T-cell (primary cell): ENCODE data around the gene ABCA10. TPM values are rescaled to one million over a fixed set of nuclear protein-coding genes. Genes with fewer than 3 reads are reported as not detected.

ENCODE experiments used
- ATAC-seq, 4 experiments: fragments of 200-7000 bp in 3 of 4; fragments of 150-1000 bp in 1 of 4; cut with Tn5 transposase; replicated peaks in 1 of 4; 1 replicate in 3 of 4; 2 replicates in 1 of 4; pipeline ENCODE4 v1.10.0; 2021; ENCODE audit warnings: moderate library complexity in 3 of 4, mild to moderate bottlenecking in 2 of 4, moderate number of reproducible peaks in 1 of 4
- CTCF ChIA-PET, 2 donors: fragments of 300-600 bp; sonication (Branson Sonifier 250); formaldehyde crosslinking; loops; one replicate each; lab custom pipeline; 2022; ENCODE audit warnings: antibody characterized with exemption in 2 of 2; lab: Charles Lee
- POLR2A ChIA-PET, 2 donors: fragments of 300-600 bp; sonication (Branson Sonifier 250); formaldehyde crosslinking; loops; one replicate each; lab custom pipeline; 2022; ENCODE audit warnings: antibody characterized with exemption in 2 of 2; lab: Charles Lee
- DNase-seq, 35 experiments: peaks; one replicate each; pipeline versions ENCODE4 v3.0.0 to v3.0.0-alpha.2; 2013 to 2023
- H3K27ac ChIP-seq: one replicate; pipeline ENCODE4 v1.5.1; 2013; ENCODE audit warnings: low read length
- H3K27me3 ChIP-seq, 2 experiments: replicated peaks in 1 of 2; 1 replicate in 1 of 2; 2 replicates in 1 of 2; pipeline versions ENCODE4 v1.6.1 to v1.7.0; 2013; ENCODE audit warnings: low read length in 1 of 2, mixed read lengths in 1 of 2; ENCODE audit not compliant: control insufficient read depth in 2 of 2, insufficient read depth in 2 of 2; ENCODE audit errors: extremely low read depth in 1 of 2
- H3K36me3 ChIP-seq, 2 donors: 1 replicate in 1 of 2; 2 replicates in 1 of 2; pipeline versions ENCODE4 v1.6.1 to v1.7.0; 2013; ENCODE audit warnings: low read length in 1 of 2; ENCODE audit not compliant: control insufficient read depth in 2 of 2, insufficient read depth in 1 of 2; ENCODE audit errors: extremely low read depth in 1 of 2
- H3K4me1 ChIP-seq, 2 experiments: 1 replicate in 1 of 2; 2 replicates in 1 of 2; pipeline versions ENCODE4 v1.6.1 to v1.7.0; 2013; ENCODE audit warnings: low read length in 2 of 2, mixed read lengths in 1 of 2; ENCODE audit not compliant: insufficient read depth in 2 of 2, control insufficient read depth in 1 of 2; ENCODE audit errors: extremely low read depth in 1 of 2
- H3K4me3 ChIP-seq, 2 donors: 1 replicate in 1 of 2; 2 replicates in 1 of 2; pipeline versions ENCODE4 v1.5.1 to v1.7.0; 2013; ENCODE audit warnings: mild to moderate bottlenecking in 2 of 2, low read length in 1 of 2, moderate library complexity in 1 of 2; ENCODE audit not compliant: control insufficient read depth in 1 of 2; ENCODE audit errors: extremely low read depth in 1 of 2
- H3K9me3 ChIP-seq: 2 replicates; pipeline ENCODE4 v1.7.0; 2013
- H3K27ac Mint-ChIP-seq, 2 donors: one replicate each; pipeline ENCODE4 v1.8.0; 2020 to 2021; ENCODE audit warnings: mild to moderate bottlenecking in 2 of 2, mixed read lengths in 2 of 2
- H3K27me3 Mint-ChIP-seq, 2 donors: one replicate each; pipeline ENCODE4 v1.8.0; 2021 to 2022; ENCODE audit warnings: mixed read lengths in 2 of 2
- H3K36me3 Mint-ChIP-seq: one replicate; pipeline ENCODE4 v1.8.0; 2021; ENCODE audit warnings: mixed read lengths
- H3K4me1 Mint-ChIP-seq, 3 donors: one replicate each; pipeline ENCODE4 v1.8.0; 2020 to 2022; ENCODE audit warnings: mixed read lengths in 3 of 3, mild to moderate bottlenecking in 1 of 3
- H3K4me3 Mint-ChIP-seq, 3 donors: one replicate each; pipeline ENCODE4 v1.8.0; 2020 to 2022; ENCODE audit warnings: mild to moderate bottlenecking in 3 of 3, mixed read lengths in 3 of 3, moderate library complexity in 3 of 3
- H3K9me3 Mint-ChIP-seq, 3 donors: one replicate each; pipeline ENCODE4 v1.8.0; 2020 to 2022; ENCODE audit warnings: mixed read lengths in 3 of 3
- WGBS: methylation state at CpG from one replicate; pipeline ENCODE4 v1.1.5; 2013; ENCODE audit warnings: missing lambda C conversion rate; ENCODE audit not compliant: insufficient coverage; 5-methylcytosine and 5-hydroxymethylcytosine counted together
- total RNA-seq, 35 experiments: library from RNA in 6 of 35; stranded (reverse) in 6 of 35; fragments of 120-200 nt in 1 of 35; gene quantifications; one replicate each; pipeline versions ENCODE4 v1.2.1 to v1.2.4 and lab custom pipeline; 2013 to 2026

Gene ABCA10
- total RNA-seq, 5 donors from 2014 or later (not counting 1 experiment from before 2014, with no cell fraction given), result 1.4 to 3.5 (median 1.6) TPM

DNA sequence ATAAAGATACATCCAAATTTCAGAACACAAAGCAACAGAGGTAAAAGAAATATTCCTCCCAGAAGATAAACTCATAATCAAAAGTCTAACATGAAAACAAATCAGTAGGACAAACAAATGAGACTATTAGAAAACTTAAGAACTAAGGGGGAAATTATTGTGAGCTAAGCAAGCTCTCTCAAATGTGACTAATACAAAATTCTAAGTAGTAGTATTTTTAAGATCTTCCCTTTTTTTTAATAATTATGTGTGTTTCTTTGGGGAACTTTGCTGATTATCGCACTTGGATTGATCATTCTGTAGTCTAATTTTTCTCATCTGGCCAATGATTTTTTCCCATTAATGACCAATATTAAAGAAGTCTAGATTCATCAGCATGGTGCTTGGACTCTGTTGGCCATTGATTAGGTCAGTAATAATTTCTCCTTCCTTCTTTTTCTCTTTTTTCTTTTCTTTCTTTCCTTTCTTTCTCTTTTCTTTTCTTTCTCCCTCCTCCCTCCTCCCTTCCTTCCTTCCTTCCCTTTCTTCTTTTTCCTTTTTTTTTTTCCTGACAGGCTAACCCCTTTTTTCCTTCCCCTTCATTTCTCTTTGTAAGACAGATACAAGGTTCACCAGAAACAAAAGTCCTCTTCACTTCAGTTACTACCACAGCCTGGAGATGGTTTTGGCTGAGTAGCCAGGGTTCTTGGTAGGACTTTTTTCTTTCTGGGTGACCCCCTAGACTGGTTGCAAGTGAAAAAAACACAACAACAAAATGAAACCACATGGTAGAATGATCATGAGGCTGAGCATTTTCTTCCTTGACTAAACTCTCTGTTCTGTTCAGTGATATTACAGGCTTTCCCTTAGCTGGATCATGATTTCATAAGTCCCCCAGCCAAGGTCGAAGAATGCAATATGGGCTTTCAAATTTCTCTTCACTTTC, 84.0 kb downstream of the ABCA10 start:
- DNase-seq, result no peak
- CTCF ChIA-PET, result no interaction called here
- no peak overlapping the region for H3K4me3 ChIP-seq
- 83% methylated on average over 1 of the region's 2 CpGs for WGBS
- no peak for ATAC-seq
- H3K27me3 ChIP-seq, result no peaks in the 10 kb centered on the region
- H3K9me3 ChIP-seq, result no peaks in the 10 kb centered on the region
- Mint-ChIP-seq H3K27ac (no peak overlapping the region), H3K4me1 (no peaks in the 10 kb centered on the region), H3K9me3 (no peaks in the 10 kb centered on the region), H3K27me3 (peaks cover 3 to 6% of the 10 kb centered on the region in 2 donors), H3K4me3 (no peak overlapping the region), H3K36me3 (peaks cover 9% of the 10 kb centered on the region)
- H3K36me3 ChIP-seq, result no peaks in the 10 kb centered on the region
- H3K27ac ChIP-seq, result no peak overlapping the region
- POLR2A ChIA-PET, result interaction anchor here in 1 of 2 donors (0.6 kb wide), 1 partner anchor 443 kb away, joined by 3 read pairs; no protein-coding TSS in a partner anchor
- H3K4me1 ChIP-seq, result no peaks in the 10 kb centered on the region

DNA sequence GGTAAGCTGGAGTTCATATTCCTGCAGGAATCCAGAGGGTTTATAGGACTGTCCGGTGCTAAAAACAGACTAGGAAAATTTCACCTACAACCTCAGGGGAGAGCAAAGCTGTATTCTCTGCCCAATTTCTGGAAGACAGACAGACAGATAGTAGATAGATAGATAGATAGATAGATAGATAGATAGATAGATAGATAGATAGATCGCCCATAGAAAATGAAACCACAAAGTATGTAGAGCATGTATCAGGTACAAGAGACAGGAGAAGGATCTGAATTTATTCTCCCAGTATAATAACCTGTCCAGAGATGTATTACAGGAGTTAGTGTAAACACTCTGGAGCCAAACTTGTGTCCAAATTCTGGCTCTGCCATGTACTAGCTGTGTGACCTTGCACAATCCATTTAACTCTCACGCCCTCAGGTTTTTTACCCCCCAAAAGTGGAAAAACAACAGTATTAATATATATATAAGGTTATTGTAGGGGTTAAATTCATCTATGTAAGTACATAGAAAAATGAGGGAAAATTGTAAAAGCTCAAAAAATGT, 84.9 kb downstream of the ABCA10 start:
- no peak overlapping the region for H3K4me3 ChIP-seq
- H3K4me1 ChIP-seq, result no peaks in the 10 kb centered on the region
- peaks cover 5% of the 10 kb centered on the region for H3K36me3 Mint-ChIP-seq
- H3K9me3 Mint-ChIP-seq, result no peaks in the 10 kb centered on the region
- no peak overlapping the region for H3K27ac Mint-ChIP-seq
- no CpG with 5 or more reads among the region's 3 CpGs for WGBS
- no peak for DNase-seq
- H3K4me1 Mint-ChIP-seq, result no peaks in the 10 kb centered on the region
- POLR2A ChIA-PET, result no interaction called here
- H3K36me3 ChIP-seq, result no peaks in the 10 kb centered on the region
- ATAC-seq, result no peak
- H3K4me3 Mint-ChIP-seq, result no peak overlapping the region
- H3K27me3 Mint-ChIP-seq, result peaks cover 3 to 6% of the 10 kb centered on the region in 2 donors
- H3K9me3 ChIP-seq, result no peaks in the 10 kb centered on the region
- CTCF ChIA-PET, result no interaction called here
- no peak overlapping the region for H3K27ac ChIP-seq
- H3K27me3 ChIP-seq, result no peaks in the 10 kb centered on the region

DNA sequence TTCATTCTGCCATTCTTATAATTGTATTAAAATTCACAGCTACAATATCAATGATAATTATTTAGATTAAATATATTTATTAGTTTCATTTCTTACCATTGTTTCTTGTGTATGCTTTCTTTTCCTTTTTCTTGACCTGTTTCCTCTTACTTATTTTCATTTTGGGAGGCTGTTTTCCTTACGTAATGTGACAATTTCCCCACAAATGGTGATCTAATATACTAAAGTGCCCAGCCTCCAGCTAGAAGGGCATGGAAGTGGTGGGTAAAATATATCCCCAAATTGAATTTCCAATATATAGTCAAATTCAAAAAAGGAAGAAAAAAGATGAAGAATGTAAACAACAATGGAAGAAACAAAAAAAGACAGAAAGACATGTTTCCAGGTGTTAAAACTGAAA, 85.5 kb downstream of the ABCA10 start:
- ATAC-seq, result no peak
- H3K27me3 ChIP-seq, result no peaks in the 10 kb centered on the region
- no peak overlapping the region for H3K4me3 ChIP-seq
- H3K36me3 ChIP-seq, result no peaks in the 10 kb centered on the region
- Mint-ChIP-seq H3K27ac (no peak overlapping the region), H3K27me3 (peaks cover 3 to 6% of the 10 kb centered on the region in 2 donors), H3K4me3 (no peak overlapping the region), H3K9me3 (no peaks in the 10 kb centered on the region), H3K4me1 (no peaks in the 10 kb centered on the region), H3K36me3 (peaks cover 6% of the 10 kb centered on the region)
- no peak overlapping the region for H3K27ac ChIP-seq
- no peaks in the 10 kb centered on the region for H3K4me1 ChIP-seq
- no CpG with 5 or more reads among the region's 1 CpG for WGBS
- ChIA-PET POLR2A (no interaction called here), CTCF (no interaction called here)
- no peaks in the 10 kb centered on the region for H3K9me3 ChIP-seq
- DNase-seq, result no peak

DNA sequence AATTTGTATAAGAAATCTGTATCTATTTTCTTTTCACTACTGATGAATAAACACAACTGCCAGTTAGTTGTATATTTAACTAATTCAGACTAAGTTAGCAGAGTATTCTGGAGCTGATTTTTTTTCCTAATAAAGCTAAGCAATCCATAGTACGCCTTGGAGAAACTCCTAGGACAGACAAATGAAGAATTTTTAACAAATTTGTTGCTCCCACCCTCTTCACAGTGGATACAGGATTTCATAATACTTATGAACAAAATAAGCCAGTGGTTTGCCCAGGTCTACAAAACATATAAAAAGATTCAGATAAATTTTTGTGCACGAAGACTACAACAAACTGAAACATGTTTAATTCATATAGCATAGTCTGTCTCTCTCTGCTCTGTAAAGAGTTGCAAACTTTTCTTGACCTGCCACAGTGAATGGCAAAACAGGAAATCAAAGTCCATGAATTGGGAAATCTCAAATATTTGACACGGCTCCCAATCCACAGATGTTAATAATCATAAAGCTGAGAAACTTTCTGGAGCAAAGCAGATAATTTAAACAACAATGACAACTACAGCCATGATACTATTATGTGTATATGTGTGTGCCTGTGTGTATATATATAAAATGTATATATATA, 86.3 kb downstream of the ABCA10 start:
- Mint-ChIP-seq H3K36me3 (peaks cover 4% of the 10 kb centered on the region), H3K27me3 (peaks cover 3 to 6% of the 10 kb centered on the region in 2 donors), H3K4me3 (no peak overlapping the region), H3K4me1 (no peaks in the 10 kb centered on the region), H3K27ac (no peak overlapping the region), H3K9me3 (no peaks in the 10 kb centered on the region)
- CTCF ChIA-PET, result no interaction called here
- H3K27me3 ChIP-seq, result no peaks in the 10 kb centered on the region
- no peaks in the 10 kb centered on the region for H3K36me3 ChIP-seq
- no peaks in the 10 kb centered on the region for H3K4me1 ChIP-seq
- H3K4me3 ChIP-seq, result no peak overlapping the region
- POLR2A ChIA-PET, result no interaction called here
- no CpG with 5 or more reads among the region's 3 CpGs for WGBS
- ATAC-seq, result no peak
- no peak for DNase-seq
- no peak overlapping the region for H3K27ac ChIP-seq
- no peaks in the 10 kb centered on the region for H3K9me3 ChIP-seq

DNA sequence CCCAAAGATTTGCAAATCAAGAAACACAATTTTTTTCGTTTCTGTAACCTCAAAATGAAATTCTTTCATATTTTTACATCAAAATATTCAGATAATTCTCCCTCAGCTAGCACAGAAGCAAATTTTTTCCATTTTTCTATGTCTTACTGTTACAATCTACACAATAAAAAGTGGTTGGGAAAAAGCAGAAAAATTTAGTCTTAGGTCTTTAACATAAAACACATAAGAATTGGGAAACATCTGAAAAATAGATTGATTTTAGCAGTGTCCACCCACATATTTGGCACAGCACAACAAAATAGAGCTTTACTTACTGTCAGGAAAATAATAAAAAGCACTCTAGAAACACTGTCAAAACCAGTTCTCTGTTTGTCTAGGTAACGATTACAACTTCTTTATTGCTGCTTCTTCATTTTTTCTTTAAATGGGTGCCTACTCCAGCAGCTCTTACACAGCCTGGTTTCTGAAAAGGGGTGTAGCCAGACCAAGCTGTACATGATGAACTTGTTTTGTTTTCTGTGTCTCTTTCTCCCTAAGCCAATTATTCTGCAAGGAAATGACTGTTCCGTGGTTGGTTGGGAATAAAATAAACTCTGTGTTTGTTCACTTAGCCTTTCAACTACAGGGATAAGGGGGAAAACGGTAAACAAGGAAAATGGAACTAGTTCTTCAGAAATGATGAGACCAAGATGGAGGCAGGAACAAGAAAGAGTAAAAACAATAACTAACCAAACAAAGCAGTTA, 87.0 kb downstream of the ABCA10 start, which contains the start of gene ABCA6:
TSS of gene ABCA6 (minus strand) at position 465 of the 744 bp plus-strand sequence. CDS start 1,192 bp downstream, outside the sequence.
- Histone ChIP-seq H3K36me3 (no peaks in the 10 kb centered on the region), H3K4me3 (no peak within 1 kb of the TSS), H3K4me1 (no peaks in the 10 kb centered on the region), H3K27ac (no peak within 1 kb of the TSS), H3K9me3 (no peaks in the 10 kb centered on the region), H3K27me3 (no peaks in the 10 kb centered on the region)
- 100% methylated on average over 1 of the region's 4 CpGs for WGBS
- CTCF ChIA-PET, result no interaction called here
- Mint-ChIP-seq H3K4me3 (no peak within 1 kb of the TSS), H3K4me1 (no peaks in the 10 kb centered on the region), H3K9me3 (no peaks in the 10 kb centered on the region), H3K36me3 (peaks cover 6% of the 10 kb centered on the region), H3K27me3 (peaks cover 3 to 6% of the 10 kb centered on the region in 2 donors), H3K27ac (no peak within 1 kb of the TSS)
- ATAC-seq (no peak), DNase-seq (no peak)
- POLR2A ChIA-PET, result no interaction called here

DNA sequence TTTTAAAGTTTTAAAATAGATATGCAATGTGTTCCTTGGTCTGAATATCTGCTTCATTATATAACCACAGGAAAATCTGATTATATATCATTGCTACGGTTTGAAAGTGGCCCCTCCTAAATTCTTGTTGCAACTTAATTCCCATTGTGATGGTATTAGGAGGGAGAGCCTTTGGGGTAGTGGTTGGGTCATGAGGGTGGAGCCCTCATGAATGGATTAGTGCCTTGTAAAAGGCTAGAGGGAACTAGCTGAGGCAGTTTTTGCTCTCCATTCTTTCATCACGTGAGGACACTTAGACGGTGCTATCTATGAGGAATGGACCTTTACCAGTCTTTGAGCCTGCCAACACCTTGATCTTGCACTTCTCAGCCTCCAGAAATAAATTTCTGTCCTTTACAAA, 94.5 kb downstream of the ABCA10 start:
- no peak overlapping the region for H3K4me3 Mint-ChIP-seq

More for the DNA sequence above, 94.5 kb downstream of the ABCA10 start:
- Histone ChIP-seq H3K4me1 (no peaks in the 10 kb centered on the region), H3K27ac (no peak overlapping the region), H3K4me3 (no peak overlapping the region), H3K36me3 (no peaks in the 10 kb centered on the region), H3K27me3 (no peaks in the 10 kb centered on the region), H3K9me3 (no peaks in the 10 kb centered on the region)
- POLR2A ChIA-PET, result no interaction called here
- Mint-ChIP-seq H3K36me3 (peaks cover 11% of the 10 kb centered on the region), H3K4me1 (no peaks in the 10 kb centered on the region), H3K9me3 (peaks cover 0 to 2% (median 0%) of the 10 kb centered on the region in 3 donors), H3K27me3 (no peaks in the 10 kb centered on the region), H3K27ac (no peak overlapping the region)
- WGBS, result no CpG with 5 or more reads among the region's 3 CpGs
- CTCF ChIA-PET, result no interaction called here
- ATAC-seq (no peak), DNase-seq (no peak)
